Endodermal cell (in vitro differentiated cells): Measurements from ENCODE around the gene NACC1. TPM values are rescaled to one million over a fixed set of nuclear protein-coding genes. Genes with fewer than 3 reads are reported as not detected.

Source experiments
- DNase-seq: peaks from one replicate; pipeline ENCODE4 v3.0.0-alpha.2; 2017
- H3K27ac ChIP-seq: 2 replicates; pipeline ENCODE4 v1.5.1; 2013; ENCODE audit warnings: mild to moderate bottlenecking, low read depth, low read length, moderate library complexity
- H3K27me3 ChIP-seq: 2 replicates; pipeline ENCODE4 v1.6.1; 2013; ENCODE audit warnings: mild to moderate bottlenecking, low read length, moderate library complexity; ENCODE audit not compliant: insufficient read depth, control insufficient read depth, poor library complexity, severe bottlenecking
- H3K36me3 ChIP-seq: 2 replicates; pipeline ENCODE4 v1.7.0; 2013; ENCODE audit warnings: mild to moderate bottlenecking, low read length, moderate library complexity; ENCODE audit not compliant: control insufficient read depth, insufficient read depth
- H3K4me1 ChIP-seq: one replicate; pipeline ENCODE4 v1.7.0; 2013; ENCODE audit warnings: low read length; ENCODE audit not compliant: control insufficient read depth, insufficient read depth
- H3K4me3 ChIP-seq: 2 replicates; pipeline ENCODE4 v1.5.1; 2013; ENCODE audit warnings: mild to moderate bottlenecking, low read length, moderate library complexity
- H3K9ac ChIP-seq: 2 replicates; pipeline ENCODE4 v1.6.1; 2013; ENCODE audit warnings: mild to moderate bottlenecking, low read length, moderate library complexity; ENCODE audit not compliant: poor library complexity, severe bottlenecking; ENCODE audit errors: extremely low read depth
- H3K9me3 ChIP-seq: 2 replicates; pipeline ENCODE4 v1.6.1; 2013; ENCODE audit warnings: mild to moderate bottlenecking, low read length, moderate library complexity; ENCODE audit not compliant: control insufficient read depth
- H3K27ac Mint-ChIP-seq: 2 replicates; pipeline ENCODE4 v1.8.0; 2020; ENCODE audit warnings: mixed read lengths
- H3K27me3 Mint-ChIP-seq: 2 replicates; pipeline ENCODE4 v1.8.0; 2021; ENCODE audit warnings: mild to moderate bottlenecking, mixed read lengths; ENCODE audit not compliant: insufficient read depth
- H3K36me3 Mint-ChIP-seq: 2 replicates; pipeline ENCODE4 v1.8.0; 2020; ENCODE audit warnings: low read depth, mixed read lengths
- H3K4me1 Mint-ChIP-seq: 2 replicates; pipeline ENCODE4 v1.8.0; 2020; ENCODE audit warnings: mixed read lengths
- H3K4me3 Mint-ChIP-seq: 2 replicates; pipeline ENCODE4 v1.8.0; 2020; ENCODE audit warnings: mild to moderate bottlenecking, moderate library complexity, mixed read lengths
- H3K9me3 Mint-ChIP-seq: 2 replicates; pipeline ENCODE4 v1.8.0; 2020; ENCODE audit warnings: mild to moderate bottlenecking, mixed read lengths
- CTCF ChIP-seq: fragments of 200-600 bp; sonication (generic); conservative IDR thresholded peaks from 2 replicates; pipeline ENCODE4 v1.5.0; 2021; ENCODE audit warnings: antibody characterized with exemption, mild to moderate bottlenecking
- WGBS, 2 experiments: methylation state at CpG; one replicate each; pipeline versions ENCODE4 v1.1.5 to v1.1.7; 2013; ENCODE audit warnings: missing lambda C conversion rate in 2 of 2, mixed read lengths in 1 of 2; ENCODE audit not compliant: insufficient coverage in 1 of 2, insufficient read length in 1 of 2; 5-methylcytosine and 5-hydroxymethylcytosine counted together
- total RNA-seq, 2 donors: library from RNA; stranded (reverse); fragmentation: NEBNext Ultra II Directional in 1 of 2; extraction: Animal tissue kit (Norgen Biotek cat#: 25700) in 1 of 2; gene quantifications; 2 replicates in 1 of 2; 3 replicates in 1 of 2; pipeline ENCODE4 v1.2.1, GENCODE V29; 2021

The NACC1 gene
- total RNA-seq, 2 donors from 2014 or later = 164 to 172 TPM

GRCh38 chr19:13097463-13098258 is 20.4 kb upstream of the NACC1 start:
- Mint-ChIP-seq H3K27me3 (peaks cover 85% of the 10 kb centered on the region), H3K9me3 (no peaks in the 10 kb centered on the region), H3K36me3 (peaks cover 6% of the 10 kb centered on the region), H3K4me3 (no peak overlapping the region), H3K4me1 (peaks cover 17% of the 10 kb centered on the region), H3K27ac (no peak overlapping the region)
- no peaks in the 10 kb centered on the region for H3K4me1 ChIP-seq
- H3K27ac ChIP-seq = no peak overlapping the region
- H3K36me3 ChIP-seq = no peaks in the 10 kb centered on the region
- H3K9me3 ChIP-seq = no peaks in the 10 kb centered on the region
- peaks cover 84% of the 10 kb centered on the region for H3K27me3 ChIP-seq
- no peak for DNase-seq
- no peak for TF ChIP-seq CTCF
- H3K9ac ChIP-seq = no peak overlapping the region
- 2% methylated on average over 56 of the region's 69 CpGs; no CpG with 5 or more reads in 1 of the 2 experiments for WGBS, 2 experiments
- no peak overlapping the region for H3K4me3 ChIP-seq

GRCh38 chr19:13098277-13099072 is 19.6 kb upstream of the NACC1 start:
- H3K9me3 ChIP-seq = no peaks in the 10 kb centered on the region
- no peak overlapping the region for H3K27ac ChIP-seq
- H3K4me1 ChIP-seq = no peaks in the 10 kb centered on the region
- H3K9me3 Mint-ChIP-seq = no peaks in the 10 kb centered on the region
- no peak for TF ChIP-seq CTCF
- peaks cover 17% of the 10 kb centered on the region for H3K4me1 Mint-ChIP-seq
- no peak overlapping the region for H3K9ac ChIP-seq
- peaks cover 81% of the 10 kb centered on the region for H3K27me3 Mint-ChIP-seq
- peaks cover 6% of the 10 kb centered on the region for H3K36me3 Mint-ChIP-seq
- H3K4me3 ChIP-seq = no peak overlapping the region
- H3K27me3 ChIP-seq = peaks cover 84% of the 10 kb centered on the region
- H3K36me3 ChIP-seq = no peaks in the 10 kb centered on the region
- H3K27ac Mint-ChIP-seq = no peak overlapping the region
- 6 to 8% methylated on average over 24 to 48 of the region's 58 CpGs for WGBS, 2 experiments
- DNase-seq = peak; percentile 75
- no peak overlapping the region for H3K4me3 Mint-ChIP-seq

GRCh38 chr19:13099073-13099999 is 18.7 kb upstream of the NACC1 start:
- Histone ChIP-seq H3K9me3 (no peaks in the 10 kb centered on the region), H3K27me3 (peaks cover 79% of the 10 kb centered on the region), H3K27ac (no peak overlapping the region), H3K9ac (no peak overlapping the region), H3K36me3 (no peaks in the 10 kb centered on the region), H3K4me1 (no peaks in the 10 kb centered on the region), H3K4me3 (no peak overlapping the region)
- Mint-ChIP-seq H3K36me3 (peaks cover 6% of the 10 kb centered on the region), H3K27ac (no peak overlapping the region), H3K4me3 (no peak overlapping the region), H3K9me3 (no peaks in the 10 kb centered on the region), H3K27me3 (peaks cover 74% of the 10 kb centered on the region), H3K4me1 (peaks cover 13% of the 10 kb centered on the region)
- WGBS, 2 experiments = 22 to 25% methylated on average over 43 to 77 of the region's 77 CpGs
- DNase-seq = peak; percentile 80
- no peak for TF ChIP-seq CTCF
